A549 (cell line): ENCODE results near the gene PKIG. TPM values are rescaled to one million over a fixed set of nuclear protein-coding genes. Genes with fewer than 3 reads are reported as not detected.

ENCODE experiments used
- ATAC-seq, 2 experiments: fragments of 200-7000 bp in 1 of 2; fragments of >200 bp in 1 of 2; cut with Nextera tagmentation in 1 of 2; cut with Tn5 transposase in 1 of 2; 3 replicates each; pipeline versions ENCODE4 v1.8.0 to v1.9.1; 2018 to 2020; ENCODE audit warnings: mild to moderate bottlenecking in 1 of 2, moderate library complexity in 1 of 2
- CTCF ChIA-PET: fragments of 300-600 bp; sonication (Branson Sonifier 250); formaldehyde crosslinking; extraction: SDS; loops from one replicate; lab custom pipeline; 2021; ENCODE audit warnings: antibody characterized with exemption, inconsistent platforms; lab: Yijun Ruan, JAX
- POLR2A ChIA-PET: fragments of 350-600 bp; formaldehyde crosslinking; extraction: SDS; loops from one replicate; lab custom pipeline; 2021; ENCODE audit warnings: antibody characterized with exemption, inconsistent platforms; lab: Yijun Ruan, JAX
- DNase-seq, 2 experiments: peaks; one replicate each; pipeline versions ENCODE4 v3.0.0 to v3.0.0-alpha.2; 2011 to 2016; ENCODE audit warnings: low read depth in 1 of 2, low spot score in 1 of 2
- FAIRE-seq: peaks from 2 replicates; lab custom pipeline; 2011; peaks lifted over from hg19 to GRCh38; lab: Jason Lieb, UNC
- H3K27ac ChIP-seq, 2 experiments: fragments of >200 bp; sonication (Bioruptor Twin); formaldehyde crosslinking; 3 replicates each; pipeline ENCODE4 v1.5.1; 2016 to 2017
- H3K4me1 ChIP-seq: fragments of >200 bp; sonication (Bioruptor Twin); formaldehyde crosslinking; 3 replicates; pipeline ENCODE4 v1.6.1; 2016
- H3K4me2 ChIP-seq: fragments of >200 bp; sonication (Bioruptor Twin); formaldehyde crosslinking; 3 replicates; pipeline ENCODE4 v1.6.1; 2016
- H3K4me3 ChIP-seq: fragments of >200 bp; sonication (Bioruptor Twin); formaldehyde crosslinking; 3 replicates; pipeline ENCODE4 v1.5.1; 2016
- H3K9me3 ChIP-seq: fragments of >200 bp; sonication (Bioruptor Twin); formaldehyde crosslinking; 3 replicates; pipeline ENCODE4 v1.6.1; 2016
- BHLHE40 ChIP-seq: IDR thresholded peaks from 2 replicates; pipeline ENCODE4 v1.6.1; 2012; ENCODE audit warnings: low read depth, low read length, inconsistent platforms
- EHMT2 ChIP-seq: fragments of 200-600 bp; sonication (generic); IDR thresholded peaks from 2 replicates; pipeline ENCODE4 v1.6.1; 2016; ENCODE audit warnings: antibody characterized with exemption, low read depth, mild to moderate bottlenecking, moderate library complexity
- FOSB ChIP-seq: fragments of 250-450 bp; sonication (Bioruptor Pico); IDR thresholded peaks from 2 replicates; pipeline ENCODE4 v1.5.0; 2020; ENCODE audit warnings: mild to moderate bottlenecking, moderate library complexity
- FOSL2 ChIP-seq, 2 experiments: fragments of 450-650 bp in 1 of 2; fragments of >200 bp in 1 of 2; sonication (Bioruptor Twin) in 1 of 2; formaldehyde crosslinking; IDR thresholded peaks; 2 replicates each; pipeline versions ENCODE4 v1.5.0 to v1.6.1; 2016 to 2020; ENCODE audit warnings: mild to moderate bottlenecking in 1 of 2, moderate library complexity in 1 of 2
- FOXS1 ChIP-seq: fragments of 250-450 bp; sonication (Bioruptor Pico); IDR thresholded peaks from 2 replicates; pipeline ENCODE4 v1.5.0; 2020; ENCODE audit warnings: mild to moderate bottlenecking, moderate library complexity
- GATA3 ChIP-seq: IDR thresholded peaks from 2 replicates; pipeline ENCODE4 v1.6.1; 2012; ENCODE audit warnings: borderline replicate concordance
- HDAC2 ChIP-seq: fragments of 200-600 bp; sonication (generic); IDR thresholded peaks from 2 replicates; pipeline ENCODE4 v1.6.1; 2016
- HOXB13 ChIP-seq: fragments of 250-450 bp; sonication (Bioruptor Pico); IDR thresholded peaks from 2 replicates; pipeline ENCODE4 v1.5.0; 2020; ENCODE audit warnings: low read depth, mild to moderate bottlenecking, moderate library complexity
- HOXB5 ChIP-seq: fragments of 250-450 bp; sonication (Bioruptor Pico); IDR thresholded peaks from 2 replicates; pipeline ENCODE4 v1.5.0; 2020; ENCODE audit warnings: mild to moderate bottlenecking, moderate library complexity
- JUN ChIP-seq, 2 experiments: fragments of >200 bp; sonication (Bioruptor Twin); formaldehyde crosslinking; IDR thresholded peaks; 2 replicates in 1 of 2; 3 replicates in 1 of 2; pipeline ENCODE4 v1.6.1; 2016 to 2017
- KDM5A ChIP-seq: fragments of 200-600 bp; sonication (generic); IDR thresholded peaks from 2 replicates; pipeline ENCODE4 v1.6.1; 2016; ENCODE audit warnings: antibody characterized with exemption, mild to moderate bottlenecking
- MAX ChIP-seq: IDR thresholded peaks from 2 replicates; pipeline ENCODE4 v1.6.1; 2012
- MAZ ChIP-seq: fragments of 150-350 bp; IDR thresholded peaks from 2 replicates; pipeline ENCODE4 v1.6.1; 2014; ENCODE audit warnings: antibody characterized with exemption, low read depth, low read length, borderline replicate concordance
- PHF8 ChIP-seq: fragments of 200-600 bp; sonication (generic); IDR thresholded peaks from 2 replicates; pipeline ENCODE4 v1.6.1; 2016; ENCODE audit warnings: low read depth, mild to moderate bottlenecking, antibody characterized with exemption, moderate library complexity, borderline replicate concordance
- POLR2A ChIP-seq: IDR thresholded peaks from 2 replicates; pipeline ENCODE4 v1.6.1; 2012; ENCODE audit warnings: mild to moderate bottlenecking, low read length
- POLR2AphosphoS2 ChIP-seq: conservative IDR thresholded peaks from 2 replicates; pipeline ENCODE4 v1.6.1; 2012; ENCODE audit warnings: low read length, improper control_type of control experiment, inconsistent platforms
- RAD21 ChIP-seq, 2 experiments: fragments of >200 bp in 1 of 2; sonication (Bioruptor Twin) in 1 of 2; formaldehyde crosslinking in 1 of 2; IDR thresholded peaks in 1 of 2; conservative IDR thresholded peaks in 1 of 2; 2 replicates in 1 of 2; 3 replicates in 1 of 2; pipeline ENCODE4 v1.6.1; 2012 to 2018; ENCODE audit warnings: inconsistent platforms in 1 of 2
- RARB ChIP-seq: fragments of 250-450 bp; sonication (Bioruptor Pico); IDR thresholded peaks from 2 replicates; pipeline ENCODE4 v1.8.0; 2021; ENCODE audit warnings: mild to moderate bottlenecking, moderate library complexity
- RNF2 ChIP-seq: fragments of 200-600 bp; sonication (generic); IDR thresholded peaks from 2 replicates; pipeline ENCODE4 v1.6.1; 2016; ENCODE audit warnings: low read depth, mild to moderate bottlenecking, antibody characterized with exemption, moderate library complexity, borderline replicate concordance
- ZSCAN20 ChIP-seq: fragments of 250-450 bp; sonication (Bioruptor Pico); IDR thresholded peaks from 2 replicates; pipeline ENCODE4 v1.8.0; 2022; ENCODE audit warnings: mild to moderate bottlenecking, moderate library complexity
- WGBS: methylation state at CpG from one replicate; pipeline ENCODE4 v1.1.6; 2017; ENCODE audit errors: missing lambda C conversion rate; 5-methylcytosine and 5-hydroxymethylcytosine counted together
- polyA plus RNA-seq, 4 experiments: library from polyadenylated mRNA; depleted of rRNA in 3 of 4; stranded (reverse); fragments of >200 nt; fragmentation: RNase III in 1 of 4; extraction: RNeasy Plus Mini Kit Qiagen cat#74134 plus additional on column Dnase treatment in 1 of 4; gene quantifications; 2 replicates in 3 of 4; 3 replicates in 1 of 4; pipeline ENCODE4 v1.2.3, GENCODE V29; 2011 to 2017
- TF ChIP-seq, protein P1 (sequence below): fragments of 150-350 bp; IDR thresholded peaks from 2 replicates; pipeline ENCODE4 v1.6.1; 2014; ENCODE audit warnings: low read depth, mild to moderate bottlenecking, low read length
- TF ChIP-seq, protein P2 (sequence below): fragments of 450-650 bp; IDR thresholded peaks from 2 replicates; pipeline ENCODE4 v1.6.1; 2014; ENCODE audit warnings: antibody characterized with exemption
- TF ChIP-seq, protein P3 (sequence below): fragments of >200 bp; sonication (Bioruptor Twin); formaldehyde crosslinking; IDR thresholded peaks from 3 replicates; pipeline ENCODE4 v1.5.1; 2016

Gene PKIG
- polyA plus RNA-seq, 2 of the 4 experiments (the other 2 are of a cell fraction), result 24.0 to 31.1 TPM

DNA sequence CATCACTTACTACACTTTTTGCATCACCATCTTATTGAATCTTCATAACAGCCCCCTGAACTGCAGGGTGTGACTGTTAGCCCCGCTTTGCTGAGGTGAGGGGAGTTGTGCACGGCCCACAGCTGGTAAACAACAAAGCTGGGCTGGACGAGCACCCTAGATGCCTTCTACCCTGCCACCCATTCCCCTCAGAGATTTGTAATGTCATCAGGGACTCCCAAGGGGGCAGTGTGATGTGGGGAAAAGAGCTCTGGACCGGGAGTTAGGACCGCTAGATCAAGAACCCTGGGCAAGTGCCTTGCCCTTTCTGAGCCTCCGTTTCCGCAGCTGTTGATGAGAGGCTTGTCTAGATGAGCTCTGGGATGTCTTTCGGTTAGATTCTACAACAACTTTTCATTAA lies 20.9 kb downstream of the PKIG start (continued):
- TF ChIP-seq HOXB13 (CRISPR knock-in tag) (no peak), POLR2AphosphoS2 (no peak), RAD21 (conservative IDR thresholded peaks at IDR 0.05 in 1 of 2, IDR thresholded peaks at IDR 0.05 in 1 of 2) (no peak; a peak in 1 of 5 replicates)

GRCh38 chr20:44606725-44607441 lies 24.5 kb downstream of the PKIG start:
- CTCF ChIA-PET, result interaction anchor here (0.9 to 4.8 kb wide), 2 partner anchors 8 to 13 kb away, joined by 4 to 30 read pairs; no protein-coding TSS in a partner anchor
- TF ChIP-seq GATA3 (no peak), EHMT2 (no peak), HOXB13 (CRISPR knock-in tag) (no peak), POLR2A (no peak), MAZ (no peak), ZSCAN20 (CRISPR knock-in tag) (no peak), MAX (no peak), RARB (no peak), POLR2AphosphoS2 (no peak), HDAC2 (no peak)
- ATAC-seq (no peak), FAIRE-seq (no peak), DNase-seq (no peak)
- H3K4me1 ChIP-seq, result peaks cover 11% of the 10 kb centered on the region
- 91% methylated on average over 5 of the region's 5 CpGs for WGBS
- H3K4me2 ChIP-seq, result no peak overlapping the region
- H3K4me3 ChIP-seq, result no peak overlapping the region
- POLR2A ChIA-PET, result no interaction called here
- H3K27ac ChIP-seq, result no peak overlapping the region
- no peaks in the 10 kb centered on the region for H3K9me3 ChIP-seq

DNA sequence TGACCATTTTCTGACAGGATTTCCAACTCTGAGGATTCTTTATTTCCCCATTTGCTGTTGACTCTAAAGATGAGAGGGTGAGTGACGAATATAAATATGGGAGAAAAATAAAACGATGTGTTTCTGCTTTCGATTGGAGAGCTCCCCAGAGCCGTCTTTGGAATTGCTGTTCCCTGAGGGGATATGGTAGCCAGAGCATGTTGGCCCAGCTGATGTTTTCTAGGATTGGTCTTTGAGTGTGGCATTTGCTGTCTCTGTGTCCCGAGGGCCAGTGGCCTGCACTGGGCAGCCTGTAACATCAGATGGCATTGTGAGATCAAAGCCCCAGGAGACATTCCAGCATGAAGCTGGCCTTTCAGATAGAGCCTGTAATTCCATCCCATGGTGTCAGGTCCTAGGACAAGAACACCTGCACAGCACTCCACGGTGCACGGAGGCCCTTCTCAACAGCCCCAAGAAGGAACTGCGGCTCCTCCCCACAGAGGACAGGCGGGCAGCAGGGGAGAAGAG lies 26.7 kb downstream of the PKIG start:
- ATAC-seq (peak; percentile 25 to 47; a peak in 4 of 6 replicates), DNase-seq (no peak), FAIRE-seq (no peak)
- H3K4me1 ChIP-seq, result peaks cover 11% of the 10 kb centered on the region
- H3K9me3 ChIP-seq, result no peaks in the 10 kb centered on the region
- TF ChIP-seq POLR2AphosphoS2 (no peak), RNF2 (no peak)
- H3K4me2 ChIP-seq, result peak overlapping the region; percentile 82
- ChIA-PET POLR2A (interaction anchor here (0.6 to 1.9 kb wide), 4 partner anchors 11 to 134 kb away, joined by 3 to 13 read pairs (median 3); partner anchors contain the start of gene TTPAL), CTCF (interaction anchor here (0.5 to 4.8 kb wide), 46 partner anchors 9 to 397 kb away, joined by 3 to 54 read pairs (median 7); partner anchors contain the start of genes SERINC3 and TTPAL)
- 85% methylated on average over 9 of the region's 9 CpGs for WGBS
- H3K27ac ChIP-seq, result peak overlapping the region; percentile 76 to 85
- no peak overlapping the region for H3K4me3 ChIP-seq

DNA sequence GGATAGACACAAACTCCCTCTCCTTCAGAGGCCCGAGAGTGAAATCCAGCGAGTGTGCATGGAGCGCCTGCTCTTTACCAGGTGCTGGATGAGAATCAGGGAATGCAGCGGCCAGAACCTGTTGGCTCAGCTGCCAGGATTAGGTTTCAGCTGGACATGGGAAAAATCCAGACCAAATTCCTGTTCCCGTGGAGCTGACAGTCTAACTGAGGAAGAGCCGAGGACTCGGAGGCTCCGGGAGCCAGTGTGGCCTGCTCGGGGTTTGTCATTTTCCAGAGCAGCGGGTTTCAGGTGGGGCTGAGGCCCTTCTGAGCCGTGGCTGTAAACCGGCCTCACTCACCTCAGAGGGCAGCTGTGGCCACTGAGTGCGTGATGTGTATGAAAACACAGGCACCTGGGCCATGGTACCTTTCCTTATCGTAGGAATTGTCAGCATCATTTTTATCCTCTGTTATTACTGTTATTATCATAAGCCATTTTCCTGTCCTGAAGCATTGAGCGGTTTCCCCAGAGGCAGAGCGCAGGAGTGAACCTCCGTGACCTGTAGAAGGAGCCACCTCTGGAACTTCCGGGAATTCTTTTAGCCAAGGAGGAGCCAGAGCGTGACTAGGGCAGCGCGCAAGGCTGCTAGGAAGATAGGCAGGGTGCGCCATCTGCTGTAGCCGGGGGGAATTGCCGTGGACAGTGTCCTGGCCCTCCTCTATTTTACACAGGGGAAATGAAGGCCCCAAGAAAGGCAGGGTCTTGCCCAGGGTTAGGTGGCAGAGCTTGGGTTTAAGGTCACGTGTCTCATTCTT lies 27.3 kb downstream of the PKIG start:
- H3K27ac ChIP-seq, result peak overlapping the region; percentile 76 to 85
- FAIRE-seq (peak; percentile 18), DNase-seq (peak; percentile 91 to 95), ATAC-seq (peak; percentile 98 to 99)
- peak overlapping the region; percentile 82 for H3K4me2 ChIP-seq
- H3K4me3 ChIP-seq, result peak overlapping the region; percentile 29; the same call in 1 of the 3 replicates
- 42% methylated on average over 25 of the region's 25 CpGs for WGBS
- H3K9me3 ChIP-seq, result no peaks in the 10 kb centered on the region
- ChIA-PET POLR2A (interaction anchor here (0.6 to 1.9 kb wide), 4 partner anchors 11 to 134 kb away, joined by 3 to 13 read pairs (median 3); partner anchors contain the start of gene TTPAL), CTCF (interaction anchor here (0.5 to 4.8 kb wide), 73 partner anchors 10 to 397 kb away, joined by 3 to 54 read pairs (median 5); partner anchors contain the start of genes ADA, SERINC3 and TTPAL)
- H3K4me1 ChIP-seq, result peaks cover 11% of the 10 kb centered on the region
- TF ChIP-seq FOXS1 (no peak), FOSL2 (IDR thresholded peaks at IDR 0.05) (no peak), FOSL2 (CRISPR knock-in tag; IDR thresholded peaks at IDR 0.05) (no peak), KDM5A (no peak), MAZ (peak; percentile 23; the same call in 1 of the 2 replicates), POLR2A (peak; percentile 39; the same call in 1 of the 2 replicates), RAD21 (conservative IDR thresholded peaks at IDR 0.05 in 1 of 2, IDR thresholded peaks at IDR 0.05 in 1 of 2) (peak; percentile 96 to 98), HOXB5 (CRISPR knock-in tag) (no peak), PHF8 (no peak), POLR2AphosphoS2 (no peak), FOSB (CRISPR knock-in tag) (no peak), BHLHE40 (no peak), JUN (IDR thresholded peaks at IDR 0.05) (peak in 1 of 2 experiments; percentile 38; a peak in 1 of 5 replicates)
- TF ChIP-seq, protein P1, sequence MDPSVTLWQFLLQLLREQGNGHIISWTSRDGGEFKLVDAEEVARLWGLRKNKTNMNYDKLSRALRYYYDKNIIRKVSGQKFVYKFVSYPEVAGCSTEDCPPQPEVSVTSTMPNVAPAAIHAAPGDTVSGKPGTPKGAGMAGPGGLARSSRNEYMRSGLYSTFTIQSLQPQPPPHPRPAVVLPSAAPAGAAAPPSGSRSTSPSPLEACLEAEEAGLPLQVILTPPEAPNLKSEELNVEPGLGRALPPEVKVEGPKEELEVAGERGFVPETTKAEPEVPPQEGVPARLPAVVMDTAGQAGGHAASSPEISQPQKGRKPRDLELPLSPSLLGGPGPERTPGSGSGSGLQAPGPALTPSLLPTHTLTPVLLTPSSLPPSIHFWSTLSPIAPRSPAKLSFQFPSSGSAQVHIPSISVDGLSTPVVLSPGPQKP, result no peak
- TF ChIP-seq, protein P2, sequence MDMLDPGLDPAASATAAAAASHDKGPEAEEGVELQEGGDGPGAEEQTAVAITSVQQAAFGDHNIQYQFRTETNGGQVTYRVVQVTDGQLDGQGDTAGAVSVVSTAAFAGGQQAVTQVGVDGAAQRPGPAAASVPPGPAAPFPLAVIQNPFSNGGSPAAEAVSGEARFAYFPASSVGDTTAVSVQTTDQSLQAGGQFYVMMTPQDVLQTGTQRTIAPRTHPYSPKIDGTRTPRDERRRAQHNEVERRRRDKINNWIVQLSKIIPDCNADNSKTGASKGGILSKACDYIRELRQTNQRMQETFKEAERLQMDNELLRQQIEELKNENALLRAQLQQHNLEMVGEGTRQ, result peak; percentile 59
- TF ChIP-seq, protein P3, sequence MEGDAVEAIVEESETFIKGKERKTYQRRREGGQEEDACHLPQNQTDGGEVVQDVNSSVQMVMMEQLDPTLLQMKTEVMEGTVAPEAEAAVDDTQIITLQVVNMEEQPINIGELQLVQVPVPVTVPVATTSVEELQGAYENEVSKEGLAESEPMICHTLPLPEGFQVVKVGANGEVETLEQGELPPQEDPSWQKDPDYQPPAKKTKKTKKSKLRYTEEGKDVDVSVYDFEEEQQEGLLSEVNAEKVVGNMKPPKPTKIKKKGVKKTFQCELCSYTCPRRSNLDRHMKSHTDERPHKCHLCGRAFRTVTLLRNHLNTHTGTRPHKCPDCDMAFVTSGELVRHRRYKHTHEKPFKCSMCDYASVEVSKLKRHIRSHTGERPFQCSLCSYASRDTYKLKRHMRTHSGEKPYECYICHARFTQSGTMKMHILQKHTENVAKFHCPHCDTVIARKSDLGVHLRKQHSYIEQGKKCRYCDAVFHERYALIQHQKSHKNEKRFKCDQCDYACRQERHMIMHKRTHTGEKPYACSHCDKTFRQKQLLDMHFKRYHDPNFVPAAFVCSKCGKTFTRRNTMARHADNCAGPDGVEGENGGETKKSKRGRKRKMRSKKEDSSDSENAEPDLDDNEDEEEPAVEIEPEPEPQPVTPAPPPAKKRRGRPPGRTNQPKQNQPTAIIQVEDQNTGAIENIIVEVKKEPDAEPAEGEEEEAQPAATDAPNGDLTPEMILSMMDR, result peak; percentile 89
